ENCODE measurements around the gene TRAPPC14. TPM values are rescaled to one million over a fixed set of nuclear protein-coding genes. Genes with fewer than 3 reads are reported as not detected.

TRAPPC14 gene
- total and polyA plus RNA-seq, 9 of the 15 experiments (the other 6 are each of a cell fraction or from before 2014, with no cell fraction given) = 0.42 to 45.9 (median 18.2) TPM

DNA sequence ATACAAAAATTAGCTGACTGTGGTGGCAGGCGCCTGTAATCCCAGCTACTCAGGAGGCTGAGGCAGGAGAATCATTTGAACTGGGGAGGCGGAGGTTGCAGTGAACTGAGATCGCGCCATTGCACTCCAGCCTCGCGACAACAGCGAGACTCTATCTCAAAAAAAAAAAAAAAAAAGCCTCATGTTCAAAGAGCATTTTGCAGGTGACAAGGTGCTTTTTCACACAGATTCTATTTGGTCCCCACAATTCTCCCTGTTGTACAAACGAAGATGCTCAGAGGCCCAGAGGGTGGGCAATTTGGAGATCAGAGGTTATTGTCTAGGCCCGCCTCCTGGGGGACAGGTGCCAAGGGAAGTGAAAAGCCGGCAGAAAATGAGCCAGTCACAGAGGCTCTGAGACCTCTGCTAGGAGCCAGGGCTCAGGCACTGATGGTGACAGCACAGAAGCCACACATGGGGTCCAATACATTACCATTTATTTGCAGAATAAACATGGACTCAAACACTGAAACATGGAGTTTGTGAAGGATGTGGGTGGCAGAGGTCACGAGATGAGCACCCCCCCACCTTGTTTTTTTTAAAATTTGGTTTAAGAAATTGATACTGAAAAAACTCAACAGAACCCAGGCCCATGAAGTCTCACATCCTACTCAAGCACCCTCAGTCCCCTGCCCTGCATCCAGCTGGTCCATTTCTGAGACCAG is 10.8 kb upstream of the TRAPPC14 start:
- H3K27ac ChIP-seq (ENCODE audit: extremely low read depth, low read depth, low read length) = no peak overlapping the region
- intact Hi-C loops (cut with micrococcal nuclease) (no loop called here), in situ Hi-C loops (cut with MboI) (no loop called here)
- ChIA-PET CTCF (ENCODE audit: low intra/inter-chr PET ratio) (interaction anchor here (0.7 kb wide), 1 partner anchor 174 kb away, joined by 5 read pairs; no protein-coding TSS in a partner anchor), POLR2A (no interaction called here)
- H3K4me2 ChIP-seq (ENCODE audit: insufficient read depth, low read length) = no peak overlapping the region
- WGBS (ENCODE audit: insufficient coverage, low coverage, missing lambda C conversion rate) = 59% methylated on average over 8 of the region's 11 CpGs
- H3K9me1 ChIP-seq (ENCODE audit: control insufficient read depth, insufficient read depth, low read length) = no peaks in the 10 kb centered on the region
- no TSS peak for BruUV-seq (replicated peaks)
- DNase-seq (ENCODE audit: extremely low read depth in 1 of 4, low spot score in 3 of 4) = peak in 1 of 4 experiments; percentile 10
- H3K9ac ChIP-seq (ENCODE audit: insufficient read depth in 1 of 2, low read depth in 2 of 2, low read length in 2 of 2) = no peak overlapping the region
- peaks cover 39 to 58% of the 10 kb centered on the region in 2 experiments for H3K4me1 ChIP-seq (replicated peaks in 1 of 2; ENCODE audit: control insufficient read depth in 2 of 2, insufficient read depth in 2 of 2, low read length in 2 of 2)
- no peaks in the 10 kb centered on the region for H3K79me2 ChIP-seq (ENCODE audit: control insufficient read depth, insufficient read depth, low read length)
- no peak for FAIRE-seq
- H3K4me3 ChIP-seq = no peak overlapping the region
- H3K36me3 ChIP-seq (ENCODE audit: control insufficient read depth, insufficient read depth, low read length) = no peaks in the 10 kb centered on the region
- H2AFZ ChIP-seq (ENCODE audit: low read depth, low read length) = no peak overlapping the region
- H3K9me3 ChIP-seq (replicated peaks; ENCODE audit: control insufficient read depth, insufficient read depth, low read depth, low read length) = no peaks in the 10 kb centered on the region
- H4K20me1 ChIP-seq (replicated peaks; ENCODE audit: control insufficient read depth, insufficient read depth, low read length) = no peaks in the 10 kb centered on the region
- TF ChIP-seq CBX1 (IDR thresholded peaks at IDR 0.05; ENCODE audit: low read depth) = 0 out of 2 replicates have a peak, but pooled peaks have one; percentile 7
- no peak for TF ChIP-seq RBM14 (IDR thresholded peaks at IDR 0.05; ENCODE audit: borderline replicate concordance, insufficient read depth, low read depth, low read length)
- TF ChIP-seq, protein P1, sequence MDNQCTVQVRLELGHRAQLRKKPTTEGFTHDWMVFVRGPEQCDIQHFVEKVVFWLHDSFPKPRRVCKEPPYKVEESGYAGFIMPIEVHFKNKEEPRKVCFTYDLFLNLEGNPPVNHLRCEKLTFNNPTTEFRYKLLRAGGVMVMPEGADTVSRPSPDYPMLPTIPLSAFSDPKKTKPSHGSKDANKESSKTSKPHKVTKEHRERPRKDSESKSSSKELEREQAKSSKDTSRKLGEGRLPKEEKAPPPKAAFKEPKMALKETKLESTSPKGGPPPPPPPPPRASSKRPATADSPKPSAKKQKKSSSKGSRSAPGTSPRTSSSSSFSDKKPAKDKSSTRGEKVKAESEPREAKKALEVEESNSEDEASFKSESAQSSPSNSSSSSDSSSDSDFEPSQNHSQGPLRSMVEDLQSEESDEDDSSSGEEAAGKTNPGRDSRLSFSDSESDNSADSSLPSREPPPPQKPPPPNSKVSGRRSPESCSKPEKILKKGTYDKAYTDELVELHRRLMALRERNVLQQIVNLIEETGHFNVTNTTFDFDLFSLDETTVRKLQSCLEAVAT (IDR thresholded peaks at IDR 0.05) = peak in 1 of 2 experiments; percentile 84; a peak in 1 of 4 replicates
- no peak for TF ChIP-seq ARID1B (IDR thresholded peaks at IDR 0.05)
- 0 out of 2 replicates have a peak, but pooled peaks have one; percentile 9 for TF ChIP-seq ZNF316 (IDR thresholded peaks at IDR 0.05)
- no peak for TF ChIP-seq ARID2 (IDR thresholded peaks at IDR 0.05)
- TF ChIP-seq BRD9 (IDR thresholded peaks at IDR 0.05; ENCODE audit: low read depth, partially characterized antibody) = no peak
- no peak for TF ChIP-seq SIX5 (IDR thresholded peaks at IDR 0.05; ENCODE audit: borderline replicate concordance in 1 of 2, insufficient read depth in 1 of 2, low read depth in 1 of 2, low read length in 2 of 2)
- TF ChIP-seq ELF2 (CRISPR knock-in tag; IDR thresholded peaks at IDR 0.05) = no peak
- TF ChIP-seq ZFX (CRISPR knock-in tag; IDR thresholded peaks at IDR 0.05) = no peak
- no peak for TF ChIP-seq NR2C2 (CRISPR knock-in tag; IDR thresholded peaks at IDR 0.05)
- 0 out of 2 replicates have a peak, but pooled peaks have one; percentile 2 for TF ChIP-seq NR2C2 (tag; IDR thresholded peaks at IDR 0.05)
- TF ChIP-seq, protein P2, sequence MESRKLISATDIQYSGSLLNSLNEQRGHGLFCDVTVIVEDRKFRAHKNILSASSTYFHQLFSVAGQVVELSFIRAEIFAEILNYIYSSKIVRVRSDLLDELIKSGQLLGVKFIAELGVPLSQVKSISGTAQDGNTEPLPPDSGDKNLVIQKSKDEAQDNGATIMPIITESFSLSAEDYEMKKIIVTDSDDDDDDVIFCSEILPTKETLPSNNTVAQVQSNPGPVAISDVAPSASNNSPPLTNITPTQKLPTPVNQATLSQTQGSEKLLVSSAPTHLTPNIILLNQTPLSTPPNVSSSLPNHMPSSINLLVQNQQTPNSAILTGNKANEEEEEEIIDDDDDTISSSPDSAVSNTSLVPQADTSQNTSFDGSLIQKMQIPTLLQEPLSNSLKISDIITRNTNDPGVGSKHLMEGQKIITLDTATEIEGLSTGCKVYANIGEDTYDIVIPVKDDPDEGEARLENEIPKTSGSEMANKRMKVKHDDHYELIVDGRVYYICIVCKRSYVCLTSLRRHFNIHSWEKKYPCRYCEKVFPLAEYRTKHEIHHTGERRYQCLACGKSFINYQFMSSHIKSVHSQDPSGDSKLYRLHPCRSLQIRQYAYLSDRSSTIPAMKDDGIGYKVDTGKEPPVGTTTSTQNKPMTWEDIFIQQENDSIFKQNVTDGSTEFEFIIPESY (CRISPR knock-in tag; IDR thresholded peaks at IDR 0.05) = peak; percentile 68; the same call in 1 of the 2 replicates
- no peaks in the 10 kb centered on the region for H3K27me3 ChIP-seq (ENCODE audit: control insufficient read depth in 2 of 2, insufficient read depth in 2 of 2, low read length in 2 of 2)
- no peak for ATAC-seq
